ENCODE data around the gene OR1L8.

GRCh38 chr9:122526602-122527001, 56.6 kb downstream of the OR1L8 start:
- TF ChIP-seq EZH2 (IDR thresholded peaks at IDR 0.05; ENCODE audit: low read length, unreplicated experiment) (no peak), CTCF (conservative IDR thresholded peaks at IDR 0.05; ENCODE audit: low read depth, low read length) (no peak)
